Activated naive CD8-positive, alpha-beta T cell treated with anti-CD3 and anti-CD28 coated beads, Interleukin-2, amount 10 ng/mL, durations not matched to agents 7 days and 5 days (primary cell): Measurements from ENCODE around the gene FAAH2. TPM values are rescaled to one million over a fixed set of nuclear protein-coding genes. Genes with fewer than 3 reads are reported as not detected.
"Not testable (repeated sequence)": the region's sequence is repeated elsewhere in the genome, so short reads cannot be mapped to it uniquely, and the experiment has no call there.

Source experiments
- ATAC-seq: fragments of 150-1000 bp; cut with Tn5 transposase; one replicate; pipeline ENCODE4 v1.10.0; 2021; ENCODE audit warnings: low read depth, moderate library complexity
- POLR2A ChIA-PET: fragments of 350-600 bp; sonication (Branson Sonifier 250); formaldehyde crosslinking; loops from one replicate; lab custom pipeline; 2021; ENCODE audit warnings: antibody characterized with exemption; lab: Charles Lee
- DNase-seq: peaks from one replicate; pipeline ENCODE4 v3.0.0; 2021
- H3K27ac Mint-ChIP-seq: one replicate; pipeline ENCODE4 v1.8.0; 2022; ENCODE audit warnings: mild to moderate bottlenecking, mixed read lengths
- H3K27me3 Mint-ChIP-seq: one replicate; pipeline ENCODE4 v1.8.0; 2022; ENCODE audit warnings: mild to moderate bottlenecking, moderate library complexity, mixed read lengths
- H3K36me3 Mint-ChIP-seq: one replicate; pipeline ENCODE4 v1.8.0; 2021; ENCODE audit warnings: mild to moderate bottlenecking, mixed read lengths
- H3K4me1 Mint-ChIP-seq: one replicate; pipeline ENCODE4 v1.8.0; 2021; ENCODE audit warnings: mixed read lengths
- H3K4me3 Mint-ChIP-seq: one replicate; pipeline ENCODE4 v1.8.0; 2022; ENCODE audit warnings: mild to moderate bottlenecking, moderate library complexity, mixed read lengths
- H3K9me3 Mint-ChIP-seq: one replicate; pipeline ENCODE4 v1.8.0; 2021; ENCODE audit warnings: mixed read lengths
- total RNA-seq, 2 experiments: library from RNA; stranded (reverse); gene quantifications; one replicate each; pipeline ENCODE4 v1.2.3, GENCODE V29; 2021

The FAAH2 gene
- 1 to 10 TPM; 3.0 to 5.5 TPM for total RNA-seq

- POLR2A ChIA-PET, result no interaction called here
- peak; percentile 90 for ATAC-seq
- H3K27ac Mint-ChIP-seq, result peak within 1 kb of the TSS; percentile 30
- no peaks in the 10 kb centered on the region for H3K36me3 Mint-ChIP-seq
- peak within 1 kb of the TSS; percentile 84 for H3K4me3 Mint-ChIP-seq
- H3K27me3 Mint-ChIP-seq, result no peaks in the 10 kb centered on the region
- no peaks in the 10 kb centered on the region for H3K9me3 Mint-ChIP-seq
- H3K4me1 Mint-ChIP-seq, result peaks cover 9% of the 10 kb centered on the region
- DNase-seq, result peak; percentile 37
Measured at GRCh38 chrX:57286507-57287251, at the start of gene FAAH2. Gene FAAH2 (plus strand): TSS chrX:57286706. CDS start chrX:57286826, 120 bp downstream.

GRCh38 chrX:57241967-57242366 lies 44.5 kb upstream of the FAAH2 start:
- Mint-ChIP-seq H3K4me3 (no peak overlapping the region), H3K36me3 (no peaks in the 10 kb centered on the region), H3K27me3 (peaks cover 2% of the 10 kb centered on the region), H3K27ac (no peak overlapping the region), H3K9me3 (peaks cover 1% of the 10 kb centered on the region), H3K4me1 (no peaks in the 10 kb centered on the region)
- ATAC-seq, result no peak
- DNase-seq, result no peak
- POLR2A ChIA-PET, result no interaction called here

- H3K27ac Mint-ChIP-seq, result no peak overlapping the region
- H3K4me1 Mint-ChIP-seq, result no peaks in the 10 kb centered on the region
- no peak for DNase-seq
- no peak overlapping the region for H3K4me3 Mint-ChIP-seq
- H3K36me3 Mint-ChIP-seq, result no peaks in the 10 kb centered on the region
- POLR2A ChIA-PET, result no interaction called here
- ATAC-seq, result no peak
- H3K27me3 Mint-ChIP-seq, result no peaks in the 10 kb centered on the region
- H3K9me3 Mint-ChIP-seq, result no peaks in the 10 kb centered on the region
Measured at GRCh38 chrX:57251965-57252364, 34.5 kb upstream of the FAAH2 start.

- Mint-ChIP-seq H3K4me3 (no peak overlapping the region), H3K4me1 (no peaks in the 10 kb centered on the region), H3K27me3 (no peaks in the 10 kb centered on the region), H3K9me3 (peaks cover 3% of the 10 kb centered on the region), H3K36me3 (no peaks in the 10 kb centered on the region), H3K27ac (no peak overlapping the region)
- DNase-seq (no peak), ATAC-seq (no peak)
- POLR2A ChIA-PET, result no interaction called here
Measured at GRCh38 chrX:57265126-57265525, 21.4 kb upstream of the FAAH2 start.

GRCh38 chrX:57266275-57266674 lies 20.2 kb upstream of the FAAH2 start:
- POLR2A ChIA-PET, result no interaction called here
- H3K27ac Mint-ChIP-seq, result no peak overlapping the region
- ATAC-seq (no peak), DNase-seq (no peak)
- H3K27me3 Mint-ChIP-seq, result no peaks in the 10 kb centered on the region
- H3K4me1 Mint-ChIP-seq, result no peaks in the 10 kb centered on the region
- no peak overlapping the region for H3K4me3 Mint-ChIP-seq
- H3K36me3 Mint-ChIP-seq, result no peaks in the 10 kb centered on the region
- peaks cover 3% of the 10 kb centered on the region for H3K9me3 Mint-ChIP-seq

GRCh38 chrX:57266871-57267270 lies 19.6 kb upstream of the FAAH2 start:
- Mint-ChIP-seq H3K9me3 (peaks cover 3% of the 10 kb centered on the region), H3K36me3 (no peaks in the 10 kb centered on the region), H3K27ac (no peak overlapping the region), H3K4me3 (no peak overlapping the region), H3K4me1 (no peaks in the 10 kb centered on the region), H3K27me3 (no peaks in the 10 kb centered on the region)
- POLR2A ChIA-PET, result no interaction called here
- DNase-seq (no peak), ATAC-seq (no peak)

- ATAC-seq, result no peak
Measured at GRCh38 chrX:57267308-57267707, 19.2 kb upstream of the FAAH2 start.

GRCh38 chrX:57270980-57271379 lies 15.5 kb upstream of the FAAH2 start:
- POLR2A ChIA-PET, result no interaction called here
- Mint-ChIP-seq H3K4me1 (no peaks in the 10 kb centered on the region), H3K27ac (no peak overlapping the region), H3K4me3 (no peak overlapping the region), H3K36me3 (no peaks in the 10 kb centered on the region), H3K9me3 (peaks cover 3% of the 10 kb centered on the region), H3K27me3 (no peaks in the 10 kb centered on the region)
- no peak for ATAC-seq
- no peak for DNase-seq

More at GRCh38 chrX:57267308-57267707, 19.2 kb upstream of the FAAH2 start:
- DNase-seq, result no peak
- Mint-ChIP-seq H3K4me1 (no peaks in the 10 kb centered on the region), H3K9me3 (peaks cover 3% of the 10 kb centered on the region), H3K4me3 (no peak overlapping the region), H3K27me3 (no peaks in the 10 kb centered on the region), H3K36me3 (no peaks in the 10 kb centered on the region), H3K27ac (no peak overlapping the region)
- POLR2A ChIA-PET, result no interaction called here

GRCh38 chrX:57282568-57282967 lies 3.9 kb upstream of the FAAH2 start:
- ATAC-seq, result no peak
- POLR2A ChIA-PET, result no interaction called here
- Mint-ChIP-seq H3K4me3 (no peak overlapping the region), H3K9me3 (no peaks in the 10 kb centered on the region), H3K36me3 (no peaks in the 10 kb centered on the region), H3K27me3 (no peaks in the 10 kb centered on the region), H3K4me1 (peaks cover 9% of the 10 kb centered on the region), H3K27ac (no peak overlapping the region)
- no peak for DNase-seq

- H3K36me3 Mint-ChIP-seq, result no peaks in the 10 kb centered on the region
- no peak overlapping the region for H3K4me3 Mint-ChIP-seq
- no peaks in the 10 kb centered on the region for H3K27me3 Mint-ChIP-seq
- DNase-seq (no peak), ATAC-seq (no peak)
- H3K27ac Mint-ChIP-seq, result no peak overlapping the region
- peaks cover 9% of the 10 kb centered on the region for H3K4me1 Mint-ChIP-seq
- H3K9me3 Mint-ChIP-seq, result no peaks in the 10 kb centered on the region
- POLR2A ChIA-PET, result no interaction called here
Measured at GRCh38 chrX:57285001-57285400, 1.5 kb upstream of the FAAH2 start.

- DNase-seq (no peak), ATAC-seq (no peak)
- H3K9me3 Mint-ChIP-seq, result no peaks in the 10 kb centered on the region
- no peak overlapping the region for H3K27ac Mint-ChIP-seq
- H3K36me3 Mint-ChIP-seq, result no peaks in the 10 kb centered on the region
- H3K4me1 Mint-ChIP-seq, result peaks cover 9% of the 10 kb centered on the region
- no peak overlapping the region for H3K4me3 Mint-ChIP-seq
- H3K27me3 Mint-ChIP-seq, result no peaks in the 10 kb centered on the region
- POLR2A ChIA-PET, result no interaction called here
Measured at GRCh38 chrX:57289089-57289488, 2.6 kb downstream of the FAAH2 start.

GRCh38 chrX:57294961-57295360 lies 8.5 kb downstream of the FAAH2 start:
- POLR2A ChIA-PET, result no interaction called here
- peaks cover 2% of the 10 kb centered on the region for H3K36me3 Mint-ChIP-seq
- no peaks in the 10 kb centered on the region for H3K27me3 Mint-ChIP-seq
- DNase-seq (no peak), ATAC-seq (no peak)
- H3K27ac Mint-ChIP-seq, result no peak overlapping the region
- peaks cover 1% of the 10 kb centered on the region for H3K9me3 Mint-ChIP-seq
- H3K4me3 Mint-ChIP-seq, result no peak overlapping the region
- peaks cover 3% of the 10 kb centered on the region for H3K4me1 Mint-ChIP-seq

GRCh38 chrX:57295679-57296078 lies 9.2 kb downstream of the FAAH2 start:
- H3K27me3 Mint-ChIP-seq, H3K4me3 Mint-ChIP-seq, H3K9me3 Mint-ChIP-seq, H3K36me3 Mint-ChIP-seq, DNase-seq, POLR2A ChIA-PET, H3K4me1 Mint-ChIP-seq, H3K27ac Mint-ChIP-seq, ATAC-seq: not testable (repeated sequence)

- Mint-ChIP-seq H3K36me3 (no peaks in the 10 kb centered on the region), H3K4me1 (peaks cover 2% of the 10 kb centered on the region), H3K4me3 (no peak overlapping the region), H3K27me3 (no peaks in the 10 kb centered on the region), H3K27ac (no peak overlapping the region), H3K9me3 (peaks cover 8% of the 10 kb centered on the region)
- no peak for DNase-seq
- no peak for ATAC-seq
- POLR2A ChIA-PET, result no interaction called here
Measured at GRCh38 chrX:57313583-57314215, 27.2 kb downstream of the FAAH2 start.
